Measurements from ENCODE around the gene ALDH1A2. TPM values are rescaled to one million over a fixed set of nuclear protein-coding genes. Genes with fewer than 3 reads are reported as not detected.
"Not testable (repeated sequence)": the region's sequence is repeated elsewhere in the genome, so short reads cannot be mapped to it uniquely, and the experiment has no call there.

Gene ALDH1A2
- polyA plus RNA-seq, 3 donors: 0.41 to 5.1 (median 3.4) TPM

DNA sequence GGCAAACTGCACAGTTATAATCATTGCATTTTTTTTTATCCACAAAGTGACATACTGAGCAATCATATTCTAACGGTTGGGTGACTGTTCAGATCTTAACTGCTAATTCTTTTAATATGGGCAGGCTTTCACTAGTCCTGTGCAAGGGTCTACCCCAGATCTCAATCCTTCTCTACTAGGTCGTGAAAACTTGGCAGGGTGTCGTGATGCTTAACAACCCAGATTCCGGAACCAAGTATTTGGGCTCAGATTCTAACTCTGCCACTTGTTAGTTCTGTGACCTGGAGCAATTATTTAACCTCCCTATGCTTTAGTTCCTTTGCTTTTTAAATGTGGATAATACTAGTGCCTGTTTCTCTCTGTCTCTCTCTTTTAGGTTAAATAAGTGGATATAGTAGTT is 16.4 kb upstream of the ALDH1A2 start:
- Histone ChIP-seq H3K9ac (ENCODE audit: insufficient read depth, low read length, poor library complexity, severe bottlenecking) (no peak overlapping the region), H3K79me2 (ENCODE audit: insufficient read depth, low read length) (no peaks in the 10 kb centered on the region), H2AFZ (ENCODE audit: insufficient read depth, low read depth, low read length, poor library complexity, severe bottlenecking) (no peak overlapping the region), H3K4me2 (replicated peaks; ENCODE audit: extremely low read depth, low read length, poor library complexity, severe bottlenecking) (no peak overlapping the region), H3K9me3 (replicated peaks in 1 of 2; ENCODE audit: control insufficient read depth in 1 of 2, insufficient read depth in 1 of 2, low read length in 2 of 2) (no peaks in the 10 kb centered on the region), H3K27me3 (ENCODE audit: control insufficient read depth in 2 of 2, insufficient read depth in 2 of 2, low read length in 2 of 2) (no peaks in the 10 kb centered on the region), H3K4me3 (replicated peaks in 1 of 3; ENCODE audit: low read depth in 2 of 3, low read length in 3 of 3) (no peak overlapping the region), H3K27ac (ENCODE audit: low read depth in 1 of 2, low read length in 2 of 2) (no peak overlapping the region), H4K20me1 (ENCODE audit: insufficient read depth, low read length) (no peaks in the 10 kb centered on the region), H3K4me1 (ENCODE audit: control insufficient read depth in 1 of 2, insufficient read depth in 2 of 2, low read length in 2 of 2) (no peaks in the 10 kb centered on the region), H3K36me3 (replicated peaks in 1 of 2; ENCODE audit: control insufficient read depth in 1 of 2, insufficient read depth in 2 of 2, low read length in 2 of 2) (no peaks in the 10 kb centered on the region)
- no peak overlapping the region for H3K27ac Mint-ChIP-seq
- peaks cover 0 to 1% (median 0%) of the 10 kb centered on the region in 3 donors for H3K27me3 Mint-ChIP-seq (ENCODE audit: low read depth in 3 of 3)
- WGBS (ENCODE audit: insufficient coverage): 100% methylated on average over 1 of the region's 4 CpGs
- H3K36me3 Mint-ChIP-seq: no peaks in the 10 kb centered on the region
- no peaks in the 10 kb centered on the region for H3K9me3 Mint-ChIP-seq
- intact Hi-C loops (cut with micrococcal nuclease): no loop called here
- DNase-seq: no peak
- H3K4me1 Mint-ChIP-seq: no peaks in the 10 kb centered on the region
- no peak for TF ChIP-seq CTCF (IDR thresholded peaks at IDR 0.05)
- H3K4me3 Mint-ChIP-seq: no peak overlapping the region

GRCh38 chr15:58081456-58081855 is 15.9 kb upstream of the ALDH1A2 start:
- H3K4me3 Mint-ChIP-seq: no peak overlapping the region
- no peak overlapping the region for H3K27ac Mint-ChIP-seq
- H3K9ac ChIP-seq (ENCODE audit: insufficient read depth, low read length, poor library complexity, severe bottlenecking): no peak overlapping the region
- H3K9me3 ChIP-seq (replicated peaks in 1 of 2; ENCODE audit: control insufficient read depth in 1 of 2, insufficient read depth in 1 of 2, low read length in 2 of 2): no peaks in the 10 kb centered on the region
- no CpG with 5 or more reads among the region's 1 CpG for WGBS (ENCODE audit: insufficient coverage)
- H3K27ac ChIP-seq (ENCODE audit: low read depth in 1 of 2, low read length in 2 of 2): no peak overlapping the region
- no peaks in the 10 kb centered on the region for H3K4me1 ChIP-seq (ENCODE audit: control insufficient read depth in 1 of 2, insufficient read depth in 2 of 2, low read length in 2 of 2)
- TF ChIP-seq CTCF (IDR thresholded peaks at IDR 0.05): no peak
- no peaks in the 10 kb centered on the region for H3K9me3 Mint-ChIP-seq
- H3K4me1 Mint-ChIP-seq: no peaks in the 10 kb centered on the region
- DNase-seq: no peak
- H3K27me3 ChIP-seq (ENCODE audit: control insufficient read depth in 2 of 2, insufficient read depth in 2 of 2, low read length in 2 of 2): no peaks in the 10 kb centered on the region
- no peaks in the 10 kb centered on the region for H4K20me1 ChIP-seq (ENCODE audit: insufficient read depth, low read length)
- intact Hi-C loops (cut with micrococcal nuclease): no loop called here
- H3K36me3 ChIP-seq (replicated peaks in 1 of 2; ENCODE audit: control insufficient read depth in 1 of 2, insufficient read depth in 2 of 2, low read length in 2 of 2): no peaks in the 10 kb centered on the region
- no peaks in the 10 kb centered on the region for H3K79me2 ChIP-seq (ENCODE audit: insufficient read depth, low read length)
- no peaks in the 10 kb centered on the region for H3K27me3 Mint-ChIP-seq (ENCODE audit: low read depth in 3 of 3)
- H3K4me2 ChIP-seq (replicated peaks; ENCODE audit: extremely low read depth, low read length, poor library complexity, severe bottlenecking): no peak overlapping the region
- H3K36me3 Mint-ChIP-seq: no peaks in the 10 kb centered on the region
- no peak overlapping the region for H2AFZ ChIP-seq (ENCODE audit: insufficient read depth, low read depth, low read length, poor library complexity, severe bottlenecking)
- H3K4me3 ChIP-seq (replicated peaks in 1 of 3; ENCODE audit: low read depth in 2 of 3, low read length in 3 of 3): no peak overlapping the region

- intact Hi-C loops (cut with micrococcal nuclease); H3K9ac ChIP-seq (ENCODE audit: insufficient read depth, low read length, poor library complexity, severe bottlenecking); H3K79me2 ChIP-seq (ENCODE audit: insufficient read depth, low read length); H4K20me1 ChIP-seq (ENCODE audit: insufficient read depth, low read length); H3K36me3 Mint-ChIP-seq; H3K4me1 Mint-ChIP-seq; H3K27ac Mint-ChIP-seq; H3K27me3 ChIP-seq (ENCODE audit: control insufficient read depth in 2 of 2, insufficient read depth in 2 of 2, low read length in 2 of 2); H3K4me3 ChIP-seq (replicated peaks in 1 of 3; ENCODE audit: low read depth in 2 of 3, low read length in 3 of 3); H2AFZ ChIP-seq (ENCODE audit: insufficient read depth, low read depth, low read length, poor library complexity, severe bottlenecking); H3K9me3 ChIP-seq (replicated peaks in 1 of 2; ENCODE audit: control insufficient read depth in 1 of 2, insufficient read depth in 1 of 2, low read length in 2 of 2); H3K36me3 ChIP-seq (replicated peaks in 1 of 2; ENCODE audit: control insufficient read depth in 1 of 2, insufficient read depth in 2 of 2, low read length in 2 of 2); H3K27me3 Mint-ChIP-seq (ENCODE audit: low read depth in 3 of 3); H3K4me2 ChIP-seq (replicated peaks; ENCODE audit: extremely low read depth, low read length, poor library complexity, severe bottlenecking); H3K4me1 ChIP-seq (ENCODE audit: control insufficient read depth in 1 of 2, insufficient read depth in 2 of 2, low read length in 2 of 2); DNase-seq; H3K4me3 Mint-ChIP-seq; H3K27ac ChIP-seq (ENCODE audit: low read depth in 1 of 2, low read length in 2 of 2); H3K9me3 Mint-ChIP-seq: not testable (repeated sequence)
- 100% methylated on average over 2 of the region's 5 CpGs for WGBS (ENCODE audit: insufficient coverage)
Measured at GRCh38 chr15:58080959-58081358, 15.4 kb upstream of the ALDH1A2 start.

All from CD14-positive monocyte (primary cell).